ENCODE data around the gene RNF149.
"Not testable (repeated sequence)": the region's sequence is repeated elsewhere in the genome, so short reads cannot be mapped to it uniquely, and the experiment has no call there.

The RNF149 gene

DNA sequence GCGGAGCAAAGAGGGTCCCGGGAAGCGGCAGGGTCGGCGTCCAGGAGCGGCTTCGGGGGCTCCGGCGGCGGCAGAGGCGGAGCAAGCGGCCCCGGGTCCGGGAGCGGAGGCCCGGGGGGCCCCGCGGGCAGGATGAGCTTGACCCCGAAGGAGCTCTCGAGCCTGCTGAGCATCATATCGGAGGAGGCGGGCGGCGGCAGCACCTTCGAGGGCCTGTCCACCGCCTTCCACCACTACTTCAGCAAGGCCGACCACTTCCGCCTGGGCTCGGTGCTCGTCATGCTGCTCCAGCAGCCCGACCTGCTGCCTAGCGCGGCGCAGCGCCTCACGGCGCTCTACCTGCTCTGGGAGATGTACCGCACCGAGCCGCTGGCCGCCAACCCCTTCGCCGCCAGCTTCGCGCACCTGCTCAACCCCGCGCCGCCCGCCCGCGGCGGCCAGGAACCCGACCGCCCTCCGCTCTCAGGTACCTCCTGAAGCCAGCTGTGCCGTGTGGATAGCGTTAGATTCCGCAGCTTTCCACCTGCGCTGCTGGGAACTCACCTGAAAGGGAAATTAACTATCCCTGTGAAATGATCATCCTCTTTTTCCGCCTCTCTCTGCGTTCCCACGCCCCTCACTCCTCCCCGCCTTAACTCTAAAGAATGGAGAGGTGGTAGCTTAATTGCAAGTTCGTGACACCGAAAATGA is 55.3 kb downstream of the RNF149 start:
- DNase-seq: no peak

- peak; percentile 98 for DNase-seq
These were observed 56.0 kb downstream of the RNF149 start, which contains the start of gene CNOT11 for GRCh38 chr2:101252408-101253012. Gene CNOT11 (plus strand): TSS chr2:101252886. CDS start chr2:101252965, 79 bp downstream.

GRCh38 chr2:101251844-101252407 is 56.6 kb downstream of the RNF149 start:
- DNase-seq: no peak

- not testable (repeated sequence) for DNase-seq
These were observed 57.2 kb downstream of the RNF149 start for GRCh38 chr2:101251246-101251781.

- no peak for DNase-seq
These were observed 58.7 kb downstream of the RNF149 start for GRCh38 chr2:101249826-101250225.

DNA sequence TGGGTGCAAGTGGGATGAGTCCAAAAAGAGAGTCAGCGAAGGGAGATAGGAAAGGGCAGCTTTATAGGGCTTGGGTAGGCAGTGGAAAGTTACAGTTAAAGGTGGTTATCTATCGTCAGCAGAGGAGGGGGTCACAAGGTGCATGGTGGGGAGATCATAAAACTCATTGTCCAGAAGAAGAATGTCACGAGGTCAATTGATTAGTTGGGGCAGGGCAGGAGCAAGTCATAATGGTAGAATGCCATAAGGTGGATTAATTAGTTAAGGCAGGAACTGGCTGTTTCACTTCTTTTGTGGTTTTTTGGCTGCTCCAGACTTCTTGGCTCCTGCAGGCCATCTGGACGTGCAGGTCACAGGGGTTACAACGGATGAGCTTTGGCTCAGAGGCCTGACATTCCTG is 59.7 kb downstream of the RNF149 start:
- not testable (repeated sequence) for DNase-seq

- not testable (repeated sequence) for DNase-seq
These were observed 63.0 kb downstream of the RNF149 start for GRCh38 chr2:101245468-101245867.

DNA sequence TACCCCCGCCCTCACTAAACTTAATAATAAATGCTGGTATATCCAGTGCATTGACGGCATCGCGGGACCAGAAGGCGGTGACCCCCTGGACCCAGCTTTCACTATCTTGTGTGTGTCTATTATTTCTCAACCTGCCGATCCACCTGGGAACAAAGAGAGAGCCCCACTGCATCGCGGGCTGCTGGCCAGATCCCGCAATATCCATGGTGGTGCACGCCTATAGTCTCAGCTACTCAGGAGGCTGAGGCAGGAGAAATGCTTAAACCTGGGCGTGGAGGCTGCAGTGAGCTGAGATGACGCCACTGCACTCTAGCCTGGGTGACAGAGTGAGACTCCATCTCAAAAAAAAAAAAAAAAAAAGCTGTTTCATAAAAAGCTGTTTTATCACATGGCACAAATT is 63.6 kb downstream of the RNF149 start:
- not testable (repeated sequence) for DNase-seq

- not testable (repeated sequence) for DNase-seq
These were observed 64.1 kb downstream of the RNF149 start for GRCh38 chr2:101244373-101244772.

DNA sequence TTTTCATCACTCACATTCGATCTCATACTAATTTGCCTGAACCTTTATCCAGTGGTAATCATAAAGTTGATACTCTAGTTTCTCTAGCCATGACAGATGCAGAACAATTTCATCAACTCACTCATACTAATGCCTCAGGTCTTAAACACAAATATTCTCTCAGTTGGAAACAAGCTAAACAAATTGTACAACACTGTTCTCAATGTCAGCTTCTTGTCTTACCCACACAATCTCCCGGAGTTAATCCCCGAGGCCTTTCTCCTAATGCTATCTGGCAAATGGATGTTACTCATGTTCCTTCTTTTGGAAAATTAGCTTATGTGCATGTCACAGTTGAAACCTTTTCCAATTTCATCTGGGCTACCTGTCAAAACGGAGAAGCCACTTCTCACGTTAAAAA is 67.3 kb downstream of the RNF149 start:
- no peak for DNase-seq

DNA sequence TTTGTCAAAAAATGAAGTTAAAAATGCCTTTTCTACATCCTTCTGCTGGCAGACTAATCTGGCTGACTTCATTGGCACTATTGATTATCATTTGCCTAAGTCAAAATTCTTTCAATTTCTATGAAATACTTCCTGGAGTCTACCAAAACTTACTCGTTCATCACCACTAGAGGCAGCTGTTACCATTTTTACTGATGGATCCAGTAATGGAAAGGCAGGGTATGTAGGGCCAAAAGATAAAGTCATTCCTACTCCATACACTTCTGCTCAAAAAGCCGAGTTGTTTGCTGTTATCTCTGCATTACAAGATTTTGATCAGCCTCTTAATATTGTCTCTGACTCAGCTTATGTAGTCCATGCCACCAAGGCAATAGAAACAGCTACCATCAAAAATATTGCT is 67.8 kb downstream of the RNF149 start:
- not testable (repeated sequence) for DNase-seq

DNA sequence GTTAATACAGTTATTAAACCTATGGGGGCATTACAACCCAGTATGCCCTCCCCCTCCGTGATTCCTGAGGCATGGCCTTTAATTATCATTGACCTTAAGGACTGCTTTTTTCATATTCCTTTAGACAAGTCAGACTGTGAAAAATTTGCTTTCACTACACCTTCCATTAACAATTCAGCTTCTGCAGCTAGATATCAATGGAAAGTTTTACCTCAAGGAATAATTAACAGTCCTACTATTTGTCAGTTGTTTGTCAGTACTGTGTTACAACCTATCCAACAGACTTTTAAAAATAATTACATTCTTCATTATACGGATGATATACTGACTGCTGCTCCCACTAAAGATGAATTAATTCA is 68.8 kb downstream of the RNF149 start:
- DNase-seq: not testable (repeated sequence)

DNA sequence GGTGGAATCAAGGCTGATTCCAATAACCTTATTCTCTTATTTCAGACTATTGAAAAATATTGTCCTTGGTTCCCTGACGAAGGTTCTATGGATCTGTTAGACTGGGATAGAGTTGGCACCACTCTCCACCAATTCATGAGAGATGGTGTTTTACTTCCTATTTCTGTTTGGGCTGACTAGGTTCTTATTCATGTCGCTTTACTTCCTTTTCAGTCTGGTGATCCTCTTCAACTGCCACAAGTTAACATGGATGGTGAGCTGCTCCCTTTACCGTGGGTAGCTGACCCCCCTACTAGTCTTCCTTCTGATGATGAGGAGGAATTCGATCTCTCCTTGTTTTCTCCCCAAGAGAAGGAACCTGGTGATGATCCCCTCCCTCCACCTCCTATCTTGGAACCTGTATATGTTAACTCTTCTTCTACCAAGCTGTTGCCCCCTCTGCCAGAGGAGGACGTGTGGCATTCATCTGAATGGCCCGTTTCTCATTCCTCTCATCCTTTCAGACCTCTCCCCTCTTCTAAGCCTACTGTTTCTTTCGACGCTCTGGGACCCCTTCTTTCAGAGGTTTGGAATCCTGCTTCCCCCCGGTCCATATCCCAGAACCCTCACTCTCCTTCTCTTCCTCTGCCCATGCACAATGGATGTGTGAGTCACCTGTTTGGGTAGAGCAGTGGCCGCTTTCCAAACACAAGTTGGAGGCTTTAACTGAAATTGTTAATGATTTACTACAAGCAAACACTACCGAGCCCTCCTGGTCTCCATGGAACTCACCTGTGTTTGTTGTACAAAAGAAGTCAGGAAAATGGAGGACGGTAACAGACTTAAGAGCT is 69.4 kb downstream of the RNF149 start:
- no peak for DNase-seq

- DNase-seq: not testable (repeated sequence)
These were observed 70.6 kb downstream of the RNF149 start for GRCh38 chr2:101237944-101238343.

DNA sequence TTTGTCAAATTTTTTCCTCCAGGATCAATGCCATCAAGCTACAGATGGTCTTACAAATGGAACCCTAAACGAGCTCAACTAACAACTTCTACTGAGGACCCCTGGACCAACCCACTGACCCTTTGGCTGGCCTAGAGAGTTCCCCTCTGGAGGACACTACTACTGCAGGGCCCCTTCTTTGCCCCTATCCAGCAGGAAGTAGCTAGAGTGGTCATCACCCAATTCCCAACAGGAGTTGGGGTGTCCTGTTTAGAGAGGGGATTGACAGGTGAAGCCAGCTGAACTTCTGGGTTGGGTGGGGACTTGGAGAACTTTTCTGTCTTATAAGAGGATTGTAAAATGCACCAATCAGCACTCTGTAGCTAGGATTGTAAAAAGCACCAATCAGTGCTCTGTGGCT is 72.5 kb downstream of the RNF149 start:
- not testable (repeated sequence) for DNase-seq

GRCh38 chr2:101234169-101234938 is 74.1 kb downstream of the RNF149 start:
- no peak for DNase-seq

DNA sequence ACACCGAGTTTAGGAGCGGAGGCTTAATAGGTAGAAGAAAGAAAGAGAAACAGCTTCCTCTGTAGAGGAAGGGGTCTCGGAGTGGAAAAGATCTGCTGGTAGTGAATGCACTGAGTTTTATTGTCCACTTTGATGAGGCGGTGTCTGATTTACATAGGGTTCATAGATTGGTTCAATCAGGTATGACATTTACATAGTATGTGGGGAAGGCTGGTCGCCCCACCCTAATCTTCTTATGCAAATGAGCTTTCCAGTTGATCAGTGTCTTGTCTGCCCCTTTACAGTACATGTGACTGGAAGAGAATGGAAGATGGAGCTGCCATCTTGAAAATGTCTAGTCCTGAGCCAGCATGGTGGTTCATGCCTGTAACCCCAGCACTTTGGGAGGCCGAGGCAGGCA is 75.7 kb downstream of the RNF149 start:
- DNase-seq: no peak

DNA sequence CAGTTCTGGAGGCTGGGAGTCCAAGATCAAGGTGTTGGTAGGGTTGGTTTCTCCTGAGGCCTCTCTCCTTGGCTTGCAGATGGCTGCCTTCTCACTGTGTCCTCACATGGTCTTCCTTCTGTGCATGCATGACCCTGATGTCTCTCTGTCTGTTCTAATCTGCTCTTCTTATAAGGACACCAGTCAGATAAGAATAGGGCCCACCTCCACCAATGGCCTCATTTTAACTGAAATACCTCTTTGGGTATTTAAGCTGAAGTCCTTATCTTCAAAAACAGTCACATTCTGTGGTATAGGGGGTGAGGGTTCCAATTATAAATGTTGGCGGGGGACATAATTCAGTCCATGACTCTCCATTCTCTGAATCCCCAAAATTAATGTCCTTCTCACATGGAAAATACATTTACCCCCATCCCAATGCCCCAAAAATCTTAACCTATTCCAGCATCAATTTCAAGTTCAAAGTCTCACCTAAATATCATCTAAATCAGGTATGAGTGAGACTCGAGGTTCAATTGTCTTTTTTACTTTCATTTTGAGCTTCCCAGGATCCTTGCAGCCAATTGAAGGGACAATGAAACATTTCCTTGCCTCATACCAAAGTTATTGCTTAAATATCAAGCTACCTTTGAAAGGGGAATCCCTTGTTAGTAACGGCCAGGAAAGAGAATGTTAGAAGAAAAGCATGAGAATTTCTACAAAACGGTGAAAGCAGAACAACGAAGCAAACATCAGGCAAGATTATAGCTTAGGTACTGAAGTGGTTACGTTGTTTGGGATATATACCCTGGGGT is 76.4 kb downstream of the RNF149 start:
- DNase-seq: no peak

DNA sequence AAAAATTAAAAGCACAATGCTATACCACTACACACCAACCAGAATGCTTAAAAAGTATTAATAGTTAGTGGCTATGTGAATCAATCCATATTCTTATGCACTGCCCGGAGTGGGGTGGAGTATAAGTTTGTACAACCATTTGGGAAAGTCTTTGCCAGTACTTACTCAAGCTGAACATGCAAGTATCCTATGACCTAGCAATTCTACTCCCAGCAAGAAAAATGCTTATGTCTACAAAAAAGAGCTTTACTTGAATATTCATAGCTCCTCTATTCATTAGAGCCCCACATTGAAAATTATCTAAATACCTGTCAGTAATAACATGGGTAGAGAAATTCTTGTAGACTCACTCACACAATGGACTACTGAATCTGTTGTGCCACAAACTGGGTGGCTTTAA is 77.3 kb downstream of the RNF149 start:
- DNase-seq: no peak

DNA sequence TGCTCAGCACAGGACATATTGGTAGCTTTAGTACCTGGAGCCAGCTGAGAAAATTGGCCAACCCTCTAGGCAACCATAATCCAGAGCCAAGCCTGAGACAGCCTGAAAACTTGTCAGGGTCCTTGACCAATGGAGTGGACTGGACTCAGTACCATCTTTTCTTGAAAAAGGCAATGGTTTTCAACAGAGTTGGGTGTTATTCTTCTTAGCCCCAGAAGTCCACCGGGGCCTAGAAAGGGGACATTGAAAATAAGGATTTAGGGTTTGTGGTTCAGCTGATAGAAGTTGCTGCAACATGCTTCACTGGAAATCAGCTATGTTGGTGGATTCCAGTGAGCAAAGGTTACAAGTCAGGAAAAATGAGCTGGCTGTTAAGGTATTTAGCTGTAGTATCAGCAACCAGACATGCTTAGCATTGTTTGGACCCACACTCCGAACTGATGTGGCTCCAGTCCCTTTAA is 77.9 kb downstream of the RNF149 start:
- no peak for DNase-seq

Measured in activated T-cell treated with anti-CD3 and anti-CD28 coated beads, Interleukin-2, amount 50 U/mL, for 1 hour (primary cell).